Measurements from ENCODE around the gene SRRT. TPM values are rescaled to one million over a fixed set of nuclear protein-coding genes. Genes with fewer than 3 reads are reported as not detected.
A peak's percentile ranks its signal among the peaks of the same experiment; 100 is the strongest.

The SRRT gene
- total and polyA plus RNA-seq, 10 of the 15 experiments (the other 5 are each of a cell fraction or from before 2014, with no cell fraction given), result 11.1 to 254 (median 111) TPM

DNA sequence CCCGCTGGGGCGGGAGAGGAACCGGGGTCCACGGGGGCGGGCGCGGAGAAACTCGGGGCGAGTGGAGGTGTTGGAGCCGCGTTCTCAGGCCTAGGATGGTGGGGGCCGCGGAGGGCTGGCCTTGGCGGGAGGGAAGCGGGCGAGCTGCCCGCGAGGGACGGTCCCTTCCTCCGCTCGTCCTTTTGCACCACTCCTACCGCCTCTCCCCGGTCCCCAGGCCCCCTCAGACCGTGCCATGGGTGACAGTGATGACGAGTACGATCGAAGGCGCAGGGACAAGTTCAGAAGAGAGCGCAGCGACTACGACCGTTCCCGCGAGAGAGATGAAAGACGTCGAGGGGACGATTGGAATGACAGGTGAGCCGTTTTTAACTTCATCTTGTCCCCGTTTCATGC lies 451 bp downstream of the SRRT start:
- peaks cover 62% of the 10 kb centered on the region for H3K79me2 ChIP-seq (ENCODE audit: control insufficient read depth, insufficient read depth, low read length)
- H3K27me3 ChIP-seq (replicated peaks in 1 of 2; ENCODE audit: control insufficient read depth in 2 of 2, insufficient read depth in 2 of 2, low read length in 1 of 2), result no peaks in the 10 kb centered on the region
- under 1% methylated on average over 22 of the region's 39 CpGs for WGBS (ENCODE audit: insufficient coverage, insufficient replicate concordance, low lambda C conversion rate, missing lambda C conversion rate)
- intact Hi-C loops (cut with micrococcal nuclease; ENCODE audit: unreplicated experiment), result loop anchor here (1.0 kb wide), 1 partner anchor 14 kb away; the partner anchor contains the start of gene UFSP1
- SMC1A ChIA-PET (ENCODE audit: uncharacterized antibody, unreplicated experiment), result interaction anchor here (0.6 to 1.8 kb wide), 6 partner anchors 8 to 210 kb away, joined by 3 to 6 read pairs (median 4); partner anchors contain the start of genes SLC12A9, TRIM56, TRIP6 and UFSP1
- POLR2A ChIA-PET, result interaction anchor here (0.6 to 7.0 kb wide), 18 partner anchors 13 to 1370 kb away, joined by 3 to 131 read pairs (median 4); partner anchors contain the start of genes MOSPD3, PLOD3, POP7 and SLC12A9
- H3K27ac ChIP-seq (ENCODE audit: control insufficient read depth, insufficient read depth), result peak overlapping the region; percentile 98
- in situ Hi-C loops (cut with MboI), result no loop called here
- ATAC-seq (peak; percentile 48), DNase-seq (ENCODE audit: low read depth, low spot score) (no peak), FAIRE-seq (no peak)
- H3K9ac ChIP-seq (ENCODE audit: control insufficient read depth, insufficient read depth, low read length), result peak overlapping the region; percentile 98
- RAD21 ChIA-PET (ENCODE audit: unreplicated experiment), result interaction anchor here (0.7 to 2.6 kb wide), 10 partner anchors 12 to 407 kb away, joined by 3 to 21 read pairs (median 4); partner anchors contain the start of genes POP7, SLC12A9 and UFSP1
- BruUV-seq (replicated peaks), result no TSS peak
- H3K4me1 ChIP-seq (ENCODE audit: control insufficient read depth, insufficient read depth, low read length), result peaks cover 6% of the 10 kb centered on the region; the same call in 1 of the 2 replicates
- CTCF ChIA-PET, result interaction anchor here (1.0 to 2.4 kb wide), 6 partner anchors 11 to 170 kb away, joined by 3 to 8 read pairs (median 4); partner anchors contain the start of genes POP7, SLC12A9 and UFSP1
- peak overlapping the region; percentile 99 for H3K4me3 ChIP-seq
- H3K4me2 ChIP-seq (ENCODE audit: control insufficient read depth, insufficient read depth), result peak overlapping the region; percentile 80
- no peak overlapping the region for H2AFZ ChIP-seq (ENCODE audit: control insufficient read depth, low read depth, low read length)
- no peaks in the 10 kb centered on the region; the same call in 2 of the 3 replicates for H3K9me3 ChIP-seq (replicated peaks; ENCODE audit: control insufficient read depth, insufficient read depth, low read length)
- H3K36me3 ChIP-seq (ENCODE audit: control insufficient read depth in 2 of 2, insufficient read depth in 2 of 2, low read length in 1 of 2), result peaks cover 2 to 23% of the 10 kb centered on the region in 2 experiments; a peak in 3 of 4 replicates
- H4K20me1 ChIP-seq (ENCODE audit: control insufficient read depth, insufficient read depth), result 0 out of 2 replicates have a peak, but pooled peaks cover 3% of the 10 kb centered on the region
- TF ChIP-seq LARP7 (IDR thresholded peaks at IDR 0.05) (0 out of 2 replicates have a peak, but pooled peaks have one; percentile 61), KDM1A (IDR thresholded peaks at IDR 0.05; ENCODE audit: borderline replicate concordance) (no peak), BHLHE40 (IDR thresholded peaks at IDR 0.05; ENCODE audit: borderline replicate concordance in 1 of 2, low read depth in 2 of 2, low read length in 1 of 2) (no peak), ZNF622 (IDR thresholded peaks at IDR 0.05) (no peak), YY1 (IDR thresholded peaks at IDR 0.05; ENCODE audit: low read depth, low read length) (no peak), RFX5 (IDR thresholded peaks at IDR 0.05; ENCODE audit: low read depth, low read length) (no peak), ZNF274 (IDR thresholded peaks at IDR 0.05; ENCODE audit: insufficient read depth, insufficient read length) (no peak), BACH1 (IDR thresholded peaks at IDR 0.05; ENCODE audit: borderline replicate concordance) (peak; percentile 25; the same call in 1 of the 2 replicates), EGR1 (IDR thresholded peaks at IDR 0.05; ENCODE audit: borderline replicate concordance in 1 of 2, low read depth in 2 of 2, low read length in 2 of 2) (peak in 1 of 2 experiments; percentile 35; a peak in 1 of 3 replicates), YBX1 (IDR thresholded peaks at IDR 0.05) (no peak), PML (IDR thresholded peaks at IDR 0.05; ENCODE audit: low read length) (peak; percentile 7; the same call in 1 of the 2 replicates), RAD21 (IDR thresholded peaks at IDR 0.05; ENCODE audit: insufficient read depth, low read depth, low read length) (no peak), RELA (IDR thresholded peaks at IDR 0.05; ENCODE audit: borderline replicate concordance, partially characterized antibody) (no peak), E4F1 (IDR thresholded peaks at IDR 0.05; ENCODE audit: borderline replicate concordance, partially characterized antibody) (no peak), EED (IDR thresholded peaks at IDR 0.05; ENCODE audit: low read depth) (no peak)
- TF ChIP-seq, protein P1, sequence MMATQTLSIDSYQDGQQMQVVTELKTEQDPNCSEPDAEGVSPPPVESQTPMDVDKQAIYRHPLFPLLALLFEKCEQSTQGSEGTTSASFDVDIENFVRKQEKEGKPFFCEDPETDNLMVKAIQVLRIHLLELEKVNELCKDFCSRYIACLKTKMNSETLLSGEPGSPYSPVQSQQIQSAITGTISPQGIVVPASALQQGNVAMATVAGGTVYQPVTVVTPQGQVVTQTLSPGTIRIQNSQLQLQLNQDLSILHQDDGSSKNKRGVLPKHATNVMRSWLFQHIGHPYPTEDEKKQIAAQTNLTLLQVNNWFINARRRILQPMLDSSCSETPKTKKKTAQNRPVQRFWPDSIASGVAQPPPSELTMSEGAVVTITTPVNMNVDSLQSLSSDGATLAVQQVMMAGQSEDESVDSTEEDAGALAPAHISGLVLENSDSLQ (IDR thresholded peaks at IDR 0.05), result peak; percentile 63; the same call in 1 of the 2 replicates
- TF ChIP-seq, protein P2, sequence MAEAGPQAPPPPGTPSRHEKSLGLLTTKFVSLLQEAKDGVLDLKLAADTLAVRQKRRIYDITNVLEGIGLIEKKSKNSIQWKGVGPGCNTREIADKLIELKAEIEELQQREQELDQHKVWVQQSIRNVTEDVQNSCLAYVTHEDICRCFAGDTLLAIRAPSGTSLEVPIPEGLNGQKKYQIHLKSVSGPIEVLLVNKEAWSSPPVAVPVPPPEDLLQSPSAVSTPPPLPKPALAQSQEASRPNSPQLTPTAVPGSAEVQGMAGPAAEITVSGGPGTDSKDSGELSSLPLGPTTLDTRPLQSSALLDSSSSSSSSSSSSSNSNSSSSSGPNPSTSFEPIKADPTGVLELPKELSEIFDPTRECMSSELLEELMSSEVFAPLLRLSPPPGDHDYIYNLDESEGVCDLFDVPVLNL (IDR thresholded peaks at IDR 0.05; ENCODE audit: low read depth, low read length), result no peak
